Progenitor cell of endocrine pancreas (in vitro differentiated cells): ENCODE measurements around the gene CYBC1. TPM values are rescaled to one million over a fixed set of nuclear protein-coding genes. Genes with fewer than 3 reads are reported as not detected.

Source experiments
- DNase-seq: peaks from one replicate; pipeline ENCODE4 v3.0.0; 2021; ENCODE audit warnings: low spot score; ENCODE audit not compliant: unreplicated experiment
- H3K27ac Mint-ChIP-seq: 2 replicates; pipeline ENCODE4 v1.8.0; 2021; ENCODE audit warnings: mild to moderate bottlenecking, moderate library complexity, mixed read lengths
- H3K27me3 Mint-ChIP-seq: 2 replicates; pipeline ENCODE4 v1.8.0; 2021; ENCODE audit warnings: mixed read lengths
- H3K36me3 Mint-ChIP-seq: 2 replicates; pipeline ENCODE4 v1.8.0; 2022; ENCODE audit warnings: mixed read lengths; ENCODE audit not compliant: insufficient read depth
- H3K4me1 Mint-ChIP-seq: 2 replicates; pipeline ENCODE4 v1.8.0; 2021; ENCODE audit warnings: low read depth, mixed read lengths
- H3K4me3 Mint-ChIP-seq: 2 replicates; pipeline ENCODE4 v1.8.0; 2021; ENCODE audit warnings: low read depth, mild to moderate bottlenecking, moderate library complexity, mixed read lengths
- H3K9me3 Mint-ChIP-seq: 2 replicates; pipeline ENCODE4 v1.8.0; 2021; ENCODE audit warnings: low read depth, mixed read lengths
- total RNA-seq: library from RNA; stranded (reverse); gene quantifications from 2 replicates; pipeline ENCODE4 v1.2.1, GENCODE V29; 2021
- TF ChIP-seq, protein P1 (sequence below): fragments of 200-600 bp; sonication (generic); IDR thresholded peaks from one replicate; pipeline ENCODE4 v1.5.0; 2021; ENCODE audit warnings: antibody characterized with exemption, mild to moderate bottlenecking; ENCODE audit not compliant: unreplicated experiment

The CYBC1 gene
- total RNA-seq, 1 donor from 2014 or later, result 117 TPM

DNA sequence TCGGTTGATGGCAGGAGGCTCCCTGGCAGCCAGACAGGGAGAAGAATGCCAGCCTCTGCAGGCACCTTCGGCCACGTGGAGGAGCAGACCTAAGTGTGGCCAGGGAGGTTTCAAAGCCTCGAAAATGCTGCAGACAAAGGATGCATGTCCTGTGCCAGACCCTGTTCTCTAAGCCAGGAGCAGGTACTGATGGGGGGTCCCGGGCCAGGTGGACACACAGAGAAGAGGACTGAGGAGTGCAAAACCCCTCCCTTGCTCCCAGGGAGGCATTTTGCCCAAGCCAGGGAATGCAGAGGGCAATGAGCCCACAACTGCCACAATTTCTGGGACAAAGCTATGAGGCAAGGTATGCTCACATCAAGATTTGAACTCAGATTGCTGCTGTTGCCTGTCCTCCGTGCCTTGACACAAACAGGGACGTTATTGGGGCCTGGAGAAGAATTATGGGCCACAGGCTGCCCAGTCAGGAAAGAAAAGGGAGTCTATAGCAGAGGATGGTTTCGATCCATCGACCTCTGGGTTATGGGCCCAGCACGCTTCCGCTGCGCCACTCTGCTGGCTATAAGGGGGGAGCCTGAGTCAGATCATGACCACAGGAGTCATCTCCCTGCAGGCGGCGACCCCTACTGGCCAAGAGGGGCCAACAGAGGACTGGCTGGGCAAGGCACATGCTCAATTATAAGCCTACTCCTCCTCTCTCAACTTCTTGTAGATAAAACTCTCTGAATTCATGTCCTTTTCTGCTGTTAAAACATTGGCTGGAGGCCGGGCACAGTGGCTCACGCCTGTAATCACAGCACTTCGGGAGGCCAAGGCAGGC is 43.9 kb upstream of the CYBC1 start:
- Mint-ChIP-seq H3K4me1 (peaks cover 7% of the 10 kb centered on the region), H3K9me3 (no peaks in the 10 kb centered on the region), H3K27me3 (peaks cover 4% of the 10 kb centered on the region), H3K4me3 (peak overlapping the region; percentile 57), H3K36me3 (no peaks in the 10 kb centered on the region), H3K27ac (peak overlapping the region; percentile 98)
- TF ChIP-seq, protein P1, sequence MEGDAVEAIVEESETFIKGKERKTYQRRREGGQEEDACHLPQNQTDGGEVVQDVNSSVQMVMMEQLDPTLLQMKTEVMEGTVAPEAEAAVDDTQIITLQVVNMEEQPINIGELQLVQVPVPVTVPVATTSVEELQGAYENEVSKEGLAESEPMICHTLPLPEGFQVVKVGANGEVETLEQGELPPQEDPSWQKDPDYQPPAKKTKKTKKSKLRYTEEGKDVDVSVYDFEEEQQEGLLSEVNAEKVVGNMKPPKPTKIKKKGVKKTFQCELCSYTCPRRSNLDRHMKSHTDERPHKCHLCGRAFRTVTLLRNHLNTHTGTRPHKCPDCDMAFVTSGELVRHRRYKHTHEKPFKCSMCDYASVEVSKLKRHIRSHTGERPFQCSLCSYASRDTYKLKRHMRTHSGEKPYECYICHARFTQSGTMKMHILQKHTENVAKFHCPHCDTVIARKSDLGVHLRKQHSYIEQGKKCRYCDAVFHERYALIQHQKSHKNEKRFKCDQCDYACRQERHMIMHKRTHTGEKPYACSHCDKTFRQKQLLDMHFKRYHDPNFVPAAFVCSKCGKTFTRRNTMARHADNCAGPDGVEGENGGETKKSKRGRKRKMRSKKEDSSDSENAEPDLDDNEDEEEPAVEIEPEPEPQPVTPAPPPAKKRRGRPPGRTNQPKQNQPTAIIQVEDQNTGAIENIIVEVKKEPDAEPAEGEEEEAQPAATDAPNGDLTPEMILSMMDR, result peak; percentile 93
- peak; percentile 85 for DNase-seq

DNA sequence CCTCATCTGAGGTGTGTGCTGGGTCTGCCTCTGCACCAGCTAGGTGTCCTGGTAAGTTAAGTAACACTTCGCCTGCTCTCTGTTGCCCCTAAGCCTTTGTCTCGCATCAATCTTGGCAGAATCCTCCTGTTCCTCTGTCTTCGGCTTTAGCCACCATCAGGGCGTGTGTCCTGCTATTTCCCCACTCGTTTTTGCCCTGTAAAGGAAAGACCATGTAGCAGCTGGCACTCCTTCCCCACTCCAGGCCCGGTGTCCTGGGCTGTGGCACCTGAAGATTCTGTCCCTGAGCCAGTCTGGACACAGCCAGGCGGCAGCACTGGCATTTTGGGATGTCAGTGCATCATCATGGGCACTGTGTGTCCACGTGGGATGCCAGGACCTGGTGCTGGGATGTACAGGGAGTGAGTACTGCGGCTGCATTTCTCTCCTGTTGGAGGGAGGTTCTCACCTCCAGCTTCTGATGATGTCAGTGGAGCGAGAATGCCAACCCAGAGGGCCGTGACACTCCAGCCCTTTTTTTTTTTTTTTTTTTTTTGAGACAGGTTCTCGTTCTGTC is 42.8 kb upstream of the CYBC1 start:
- no peak overlapping the region for H3K4me3 Mint-ChIP-seq
- H3K9me3 Mint-ChIP-seq, result no peaks in the 10 kb centered on the region
- H3K4me1 Mint-ChIP-seq, result peaks cover 7% of the 10 kb centered on the region
- TF ChIP-seq, protein P1, result no peak
- H3K36me3 Mint-ChIP-seq, result no peaks in the 10 kb centered on the region
- H3K27me3 Mint-ChIP-seq, result no peaks in the 10 kb centered on the region
- DNase-seq, result no peak
- H3K27ac Mint-ChIP-seq, result no peak overlapping the region

DNA sequence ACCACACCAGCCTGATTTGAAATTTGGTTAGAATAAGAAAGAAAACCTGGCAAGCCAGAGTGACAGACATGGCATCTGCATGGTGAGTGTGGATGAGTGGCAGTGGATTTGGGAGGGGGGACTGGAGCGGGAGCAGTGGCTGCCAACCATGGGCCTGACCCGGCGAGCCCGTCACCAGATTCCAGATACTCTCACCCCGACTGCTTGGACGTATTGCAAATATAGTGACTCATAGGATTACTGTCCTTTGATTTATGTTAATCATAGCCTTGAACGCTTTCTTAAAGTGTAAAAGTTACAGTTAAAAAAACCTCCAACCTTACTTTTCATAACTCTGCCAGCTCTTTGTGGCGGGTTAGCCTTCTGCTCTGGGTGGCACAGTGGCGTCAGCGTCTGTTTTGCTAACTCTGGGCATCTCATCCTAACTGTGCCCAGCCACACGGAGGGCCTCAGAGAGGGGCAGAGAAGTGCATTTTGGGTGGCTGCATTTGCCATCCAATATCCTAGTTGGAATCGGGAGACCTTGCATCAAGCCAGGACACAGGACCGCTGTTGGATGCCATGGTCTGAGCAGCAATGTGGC is 42.2 kb upstream of the CYBC1 start:
- DNase-seq, result no peak
- peaks cover 5% of the 10 kb centered on the region for H3K4me1 Mint-ChIP-seq
- H3K27ac Mint-ChIP-seq, result no peak overlapping the region
- no peak overlapping the region for H3K4me3 Mint-ChIP-seq
- TF ChIP-seq, protein P1, result no peak
- H3K27me3 Mint-ChIP-seq, result no peaks in the 10 kb centered on the region
- no peaks in the 10 kb centered on the region for H3K9me3 Mint-ChIP-seq
- peaks cover under 1% of the 10 kb centered on the region for H3K36me3 Mint-ChIP-seq

DNA sequence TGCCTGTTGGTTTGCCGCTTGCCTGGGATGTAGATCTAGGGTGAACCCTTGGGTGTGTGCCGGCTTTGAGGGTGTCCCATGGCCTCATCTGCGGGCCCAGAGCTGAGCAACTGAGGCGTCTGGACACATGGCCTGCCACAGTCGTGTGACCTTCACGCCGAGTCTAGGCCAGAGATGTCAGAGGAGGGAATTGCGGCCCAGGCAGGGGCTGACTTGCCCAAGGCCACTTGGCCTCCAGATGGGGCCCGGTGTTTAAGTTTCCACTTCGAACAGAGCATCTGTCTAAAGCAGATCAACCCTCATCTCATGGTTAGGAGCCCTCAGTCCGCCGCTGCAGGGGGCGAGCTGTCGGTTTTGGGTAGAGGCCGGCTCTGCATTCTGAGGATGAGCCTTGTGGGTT is 41.0 kb upstream of the CYBC1 start:
- H3K9me3 Mint-ChIP-seq, result no peaks in the 10 kb centered on the region
- peaks cover 3% of the 10 kb centered on the region for H3K4me1 Mint-ChIP-seq
- H3K4me3 Mint-ChIP-seq, result no peak overlapping the region
- H3K27me3 Mint-ChIP-seq, result no peaks in the 10 kb centered on the region
- TF ChIP-seq, protein P1, result no peak
- peaks cover 6% of the 10 kb centered on the region for H3K36me3 Mint-ChIP-seq
- no peak for DNase-seq
- H3K27ac Mint-ChIP-seq, result no peak overlapping the region

DNA sequence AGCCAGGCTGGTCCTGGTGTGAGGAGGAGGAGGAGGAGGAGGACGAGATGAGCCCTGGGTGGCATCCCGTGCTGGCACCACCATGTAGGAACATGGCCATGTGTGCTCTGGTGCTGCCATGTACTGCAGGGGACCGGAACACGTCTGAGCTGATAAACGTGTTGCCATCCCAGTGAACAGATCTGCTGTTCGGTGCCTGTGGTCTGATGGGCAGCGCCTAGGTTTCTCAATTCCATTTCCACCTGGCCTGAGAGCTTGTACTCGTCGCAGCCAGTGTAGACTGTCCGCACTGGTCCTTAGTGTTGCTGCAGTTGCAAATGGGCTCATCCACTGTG is 40.6 kb upstream of the CYBC1 start:
- TF ChIP-seq, protein P1, result no peak
- Mint-ChIP-seq H3K27me3 (no peaks in the 10 kb centered on the region), H3K4me1 (peaks cover 3% of the 10 kb centered on the region), H3K36me3 (peaks cover 8% of the 10 kb centered on the region), H3K27ac (no peak overlapping the region), H3K9me3 (no peaks in the 10 kb centered on the region), H3K4me3 (no peak overlapping the region)
- no peak for DNase-seq
